ENCODE measurements around the gene VSTM2B. TPM values are rescaled to one million over a fixed set of nuclear protein-coding genes. Genes with fewer than 3 reads are reported as not detected.

VSTM2B gene
- total RNA-seq, 1 experiment from 2014 or later: 0.31 TPM

DNA sequence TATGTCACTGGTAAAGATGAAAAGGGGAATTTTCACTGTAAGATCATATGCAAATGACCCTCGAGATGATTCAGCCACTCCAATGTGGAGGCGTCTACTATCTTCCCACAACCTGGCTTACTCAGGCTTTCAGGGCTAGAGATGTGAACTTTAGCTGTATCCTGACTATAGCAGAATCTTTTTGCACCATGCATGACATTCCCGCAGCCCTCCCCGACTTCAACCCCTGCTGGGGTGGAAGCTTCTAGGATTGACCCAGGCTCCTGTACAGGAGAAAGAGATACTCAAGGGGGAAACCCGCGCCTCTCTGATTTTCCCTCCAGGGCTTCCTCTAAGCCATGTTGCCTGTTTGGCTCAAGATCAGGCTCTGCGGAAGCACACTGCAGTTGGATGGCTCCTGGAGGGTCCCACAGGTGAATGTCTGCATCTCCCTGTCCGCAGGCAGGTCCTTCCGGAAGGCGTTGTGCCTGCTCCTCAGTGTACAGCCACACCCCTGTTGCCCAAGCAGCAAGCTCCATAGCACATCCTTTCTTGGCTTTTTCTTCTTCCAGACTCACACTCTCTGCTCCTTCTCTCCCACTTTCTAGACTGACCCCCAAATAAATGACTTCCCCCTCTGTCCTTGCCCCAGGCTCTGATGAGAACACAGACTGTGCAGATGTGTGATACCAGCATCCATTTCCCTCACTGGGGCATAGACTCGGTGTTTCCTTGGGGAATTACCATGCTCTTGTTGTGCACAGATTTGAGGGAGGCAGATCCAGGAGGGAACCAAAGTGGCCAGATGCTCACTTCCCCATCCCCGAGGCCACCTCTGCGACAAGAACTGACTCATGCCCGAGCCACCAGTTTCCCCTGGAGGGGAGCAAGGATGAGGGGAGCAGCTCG, 51.2 kb downstream of the VSTM2B start:
- Histone ChIP-seq H4K91ac (ENCODE audit: insufficient read length, low read depth, low read length) (no peak overlapping the region), H3K27me3 (ENCODE audit: insufficient read depth, low read length) (no peaks in the 10 kb centered on the region), H4K5ac (ENCODE audit: insufficient read length, low read depth, low read length) (no peak overlapping the region), H2BK15ac (ENCODE audit: low read depth, low read length) (no peak overlapping the region), H3K23ac (ENCODE audit: insufficient read length, low read depth, low read length) (no peak overlapping the region), H3K18ac (ENCODE audit: insufficient read length, low read depth, low read length) (no peak overlapping the region), H2BK120ac (ENCODE audit: low read depth, low read length, poor library complexity, severe bottlenecking) (no peak overlapping the region), H3K14ac (ENCODE audit: insufficient read depth, low read length) (no peak overlapping the region), H3K9ac (ENCODE audit: extremely low read depth, insufficient read length, low read length) (no peak overlapping the region), H3K79me2 (ENCODE audit: insufficient read depth, low read length) (no peaks in the 10 kb centered on the region), H3K27ac (ENCODE audit: insufficient read length, low read depth, low read length) (no peak overlapping the region), H3K23me2 (ENCODE audit: insufficient read length, low read depth, low read length, poor library complexity, severe bottlenecking) (no peaks in the 10 kb centered on the region), H3K4ac (ENCODE audit: low read depth, low read length) (no peak overlapping the region), H3K79me1 (ENCODE audit: insufficient read depth, low read depth, low read length, poor library complexity, severe bottlenecking) (no peaks in the 10 kb centered on the region), H2BK20ac (ENCODE audit: low read depth, low read length, poor library complexity, severe bottlenecking) (no peak overlapping the region), H3K56ac (ENCODE audit: insufficient read length, low read depth, low read length) (no peak overlapping the region), H2AFZ (ENCODE audit: low read length) (no peak overlapping the region), H3K4me2 (ENCODE audit: insufficient read depth, insufficient read length, low read length) (no peak overlapping the region), H2BK12ac (ENCODE audit: insufficient read length, low read depth, low read length) (no peak overlapping the region), H2BK5ac (ENCODE audit: insufficient read length, low read length) (no peak overlapping the region), H3K9me3 (ENCODE audit: control insufficient read depth, low read depth, low read length) (no peaks in the 10 kb centered on the region), H3T11ph (ENCODE audit: low read length) (no peak overlapping the region), H2AK5ac (ENCODE audit: insufficient read length, low read length) (no peak overlapping the region), H4K8ac (replicated peaks; ENCODE audit: insufficient read length, low read depth, low read length) (no peak overlapping the region), H4K20me1 (ENCODE audit: control insufficient read depth, insufficient read depth, insufficient read length) (no peaks in the 10 kb centered on the region), H3K4me1 (ENCODE audit: insufficient read depth, low read length) (no peaks in the 10 kb centered on the region)
- no peak overlapping the region for H3K4me3 Mint-ChIP-seq
- H3K27ac Mint-ChIP-seq: no peak overlapping the region
- no CpG with 5 or more reads among the region's 15 CpGs for WGBS (ENCODE audit: extremely low coverage, insufficient read length, low lambda C conversion rate)
- peaks cover 77% of the 10 kb centered on the region for H3K27me3 Mint-ChIP-seq (ENCODE audit: low read depth)
- TF ChIP-seq, protein P1, sequence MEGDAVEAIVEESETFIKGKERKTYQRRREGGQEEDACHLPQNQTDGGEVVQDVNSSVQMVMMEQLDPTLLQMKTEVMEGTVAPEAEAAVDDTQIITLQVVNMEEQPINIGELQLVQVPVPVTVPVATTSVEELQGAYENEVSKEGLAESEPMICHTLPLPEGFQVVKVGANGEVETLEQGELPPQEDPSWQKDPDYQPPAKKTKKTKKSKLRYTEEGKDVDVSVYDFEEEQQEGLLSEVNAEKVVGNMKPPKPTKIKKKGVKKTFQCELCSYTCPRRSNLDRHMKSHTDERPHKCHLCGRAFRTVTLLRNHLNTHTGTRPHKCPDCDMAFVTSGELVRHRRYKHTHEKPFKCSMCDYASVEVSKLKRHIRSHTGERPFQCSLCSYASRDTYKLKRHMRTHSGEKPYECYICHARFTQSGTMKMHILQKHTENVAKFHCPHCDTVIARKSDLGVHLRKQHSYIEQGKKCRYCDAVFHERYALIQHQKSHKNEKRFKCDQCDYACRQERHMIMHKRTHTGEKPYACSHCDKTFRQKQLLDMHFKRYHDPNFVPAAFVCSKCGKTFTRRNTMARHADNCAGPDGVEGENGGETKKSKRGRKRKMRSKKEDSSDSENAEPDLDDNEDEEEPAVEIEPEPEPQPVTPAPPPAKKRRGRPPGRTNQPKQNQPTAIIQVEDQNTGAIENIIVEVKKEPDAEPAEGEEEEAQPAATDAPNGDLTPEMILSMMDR (conservative IDR thresholded peaks at IDR 0.05): no peak
- no peaks in the 10 kb centered on the region; a peak in 1 of 7 replicates for H3K36me3 Mint-ChIP-seq (ENCODE audit: insufficient read depth in 1 of 3, low read depth in 3 of 3)
- H3K4me1 Mint-ChIP-seq: peaks cover 19% of the 10 kb centered on the region in 2 experiments
- H3K9me3 Mint-ChIP-seq: no peaks in the 10 kb centered on the region; a peak in 1 of 5 replicates
- peak; percentile 20 for DNase-seq
